Measurements from ENCODE around the gene ITGBL1. TPM values are rescaled to one million over a fixed set of nuclear protein-coding genes. Genes with fewer than 3 reads are reported as not detected.

Gene ITGBL1
- polyA plus RNA-seq, 3 donors: not detected

DNA sequence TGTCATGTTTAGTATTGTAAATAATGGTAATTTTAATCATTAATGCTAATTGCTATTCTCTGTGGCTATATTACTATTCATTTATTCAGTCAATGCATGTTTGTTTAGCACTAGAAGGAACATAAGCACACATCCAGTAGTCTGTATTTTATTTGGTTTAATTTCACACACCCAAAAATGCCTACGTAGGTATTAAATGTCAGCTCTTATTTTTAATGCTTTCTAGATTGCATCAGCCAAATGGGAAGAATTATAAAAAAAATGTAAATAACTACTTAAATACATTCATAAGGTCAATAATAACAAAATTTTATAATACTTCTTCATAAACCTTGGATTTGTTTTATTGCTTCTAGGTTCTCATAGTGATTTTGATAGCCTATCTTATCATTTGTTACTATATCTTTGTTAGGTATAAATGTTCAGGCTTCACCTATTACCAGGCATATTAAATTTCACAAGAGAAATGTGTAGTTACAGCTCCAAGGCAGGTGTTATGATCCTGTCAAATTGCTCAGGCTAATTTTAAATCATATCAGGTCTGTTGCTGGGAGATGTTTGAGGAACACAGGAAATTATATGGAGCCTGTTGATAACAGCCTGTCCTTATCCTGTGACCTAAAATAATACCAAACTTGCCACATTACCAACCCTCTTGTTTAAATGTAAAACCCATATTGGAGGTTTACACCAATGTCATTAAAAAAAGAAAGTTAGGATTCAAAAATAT lies 34.4 kb downstream of the ITGBL1 start:
- Histone ChIP-seq H3K27ac (ENCODE audit: low read depth in 1 of 2, low read length in 2 of 2) (no peak overlapping the region), H3K9ac (ENCODE audit: insufficient read depth, low read length, poor library complexity, severe bottlenecking) (no peak overlapping the region), H3K79me2 (ENCODE audit: insufficient read depth, low read length) (no peaks in the 10 kb centered on the region)

DNA sequence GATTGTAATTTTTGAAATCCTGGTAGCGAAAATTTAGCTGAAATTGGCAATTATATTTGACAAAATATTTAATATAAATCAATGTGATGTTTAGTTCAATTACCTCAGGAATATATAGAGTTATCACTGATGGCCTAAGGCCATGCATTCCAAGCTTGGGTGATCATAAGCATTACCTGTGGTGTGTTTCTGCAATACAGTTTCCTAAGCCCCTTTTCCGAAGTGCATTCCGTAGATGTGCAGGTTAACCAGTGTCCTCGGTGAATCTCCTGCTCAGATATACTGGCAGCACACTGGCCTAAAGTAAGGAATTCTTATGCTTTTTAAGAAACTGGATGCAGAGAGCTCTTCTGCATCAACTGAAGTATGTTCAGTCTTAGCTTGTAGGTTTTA lies 35.0 kb downstream of the ITGBL1 start:
- Histone ChIP-seq H3K9me3 (replicated peaks in 1 of 2; ENCODE audit: control insufficient read depth in 1 of 2, insufficient read depth in 1 of 2, low read length in 2 of 2) (no peaks in the 10 kb centered on the region), H3K4me3 (replicated peaks in 1 of 3; ENCODE audit: low read depth in 2 of 3, low read length in 3 of 3) (no peak overlapping the region), H2AFZ (ENCODE audit: insufficient read depth, low read depth, low read length, poor library complexity, severe bottlenecking) (no peak overlapping the region), H3K27ac (ENCODE audit: low read depth in 1 of 2, low read length in 2 of 2) (no peak overlapping the region), H3K36me3 (replicated peaks in 1 of 2; ENCODE audit: control insufficient read depth in 1 of 2, insufficient read depth in 2 of 2, low read length in 2 of 2) (no peaks in the 10 kb centered on the region), H3K4me2 (replicated peaks; ENCODE audit: extremely low read depth, low read length, poor library complexity, severe bottlenecking) (no peak overlapping the region), H3K9ac (ENCODE audit: insufficient read depth, low read length, poor library complexity, severe bottlenecking) (no peak overlapping the region), H3K27me3 (ENCODE audit: control insufficient read depth in 2 of 2, insufficient read depth in 2 of 2, low read length in 2 of 2) (no peaks in the 10 kb centered on the region), H3K79me2 (ENCODE audit: insufficient read depth, low read length) (no peaks in the 10 kb centered on the region), H4K20me1 (ENCODE audit: insufficient read depth, low read length) (no peaks in the 10 kb centered on the region), H3K4me1 (ENCODE audit: control insufficient read depth in 1 of 2, insufficient read depth in 2 of 2, low read length in 2 of 2) (no peaks in the 10 kb centered on the region)
- WGBS (ENCODE audit: insufficient coverage): no CpG with 5 or more reads among the region's 4 CpGs
- no peak for TF ChIP-seq CTCF (IDR thresholded peaks at IDR 0.05)
- DNase-seq: no peak
- no peak overlapping the region for H3K4me3 Mint-ChIP-seq
- intact Hi-C loops (cut with micrococcal nuclease): no loop called here
- H3K4me1 Mint-ChIP-seq: no peaks in the 10 kb centered on the region
- H3K36me3 Mint-ChIP-seq: no peaks in the 10 kb centered on the region
- peaks cover 0 to 1% (median 0%) of the 10 kb centered on the region in 3 donors for H3K27me3 Mint-ChIP-seq (ENCODE audit: low read depth in 3 of 3)
- H3K9me3 Mint-ChIP-seq: peaks cover 0 to 4% (median 0%) of the 10 kb centered on the region in 7 donors
- H3K27ac Mint-ChIP-seq: no peak overlapping the region

More for the DNA sequence above, 34.4 kb downstream of the ITGBL1 start:
- Histone ChIP-seq H3K4me3 (replicated peaks in 1 of 3; ENCODE audit: low read depth in 2 of 3, low read length in 3 of 3) (no peak overlapping the region), H3K27me3 (ENCODE audit: control insufficient read depth in 2 of 2, insufficient read depth in 2 of 2, low read length in 2 of 2) (no peaks in the 10 kb centered on the region), H3K4me1 (ENCODE audit: control insufficient read depth in 1 of 2, insufficient read depth in 2 of 2, low read length in 2 of 2) (no peaks in the 10 kb centered on the region), H3K36me3 (replicated peaks in 1 of 2; ENCODE audit: control insufficient read depth in 1 of 2, insufficient read depth in 2 of 2, low read length in 2 of 2) (no peaks in the 10 kb centered on the region), H4K20me1 (ENCODE audit: insufficient read depth, low read length) (no peaks in the 10 kb centered on the region), H2AFZ (ENCODE audit: insufficient read depth, low read depth, low read length, poor library complexity, severe bottlenecking) (no peak overlapping the region), H3K9me3 (replicated peaks in 1 of 2; ENCODE audit: control insufficient read depth in 1 of 2, insufficient read depth in 1 of 2, low read length in 2 of 2) (no peaks in the 10 kb centered on the region), H3K4me2 (replicated peaks; ENCODE audit: extremely low read depth, low read length, poor library complexity, severe bottlenecking) (no peak overlapping the region)
- Mint-ChIP-seq H3K4me3 (no peak overlapping the region), H3K9me3 (peaks cover 0 to 4% (median 0%) of the 10 kb centered on the region in 7 donors), H3K4me1 (no peaks in the 10 kb centered on the region), H3K27ac (no peak overlapping the region), H3K27me3 (ENCODE audit: low read depth in 3 of 3) (peaks cover 0 to 1% (median 0%) of the 10 kb centered on the region in 3 donors), H3K36me3 (no peaks in the 10 kb centered on the region)
- intact Hi-C loops (cut with micrococcal nuclease): no loop called here
- no peak for DNase-seq
- TF ChIP-seq CTCF (IDR thresholded peaks at IDR 0.05): no peak
- WGBS (ENCODE audit: insufficient coverage): no CpG with 5 or more reads among the region's 1 CpG

All from CD14-positive monocyte (primary cell).